ENCODE results near the gene EBF3. TPM values are rescaled to one million over a fixed set of nuclear protein-coding genes. Genes with fewer than 3 reads are reported as not detected.

The EBF3 gene
- total and polyA plus RNA-seq, 2 donors (not counting 3 experiments of a cell fraction or from before 2014, with no cell fraction given), result 0.92 to 2.7 TPM

DNA sequence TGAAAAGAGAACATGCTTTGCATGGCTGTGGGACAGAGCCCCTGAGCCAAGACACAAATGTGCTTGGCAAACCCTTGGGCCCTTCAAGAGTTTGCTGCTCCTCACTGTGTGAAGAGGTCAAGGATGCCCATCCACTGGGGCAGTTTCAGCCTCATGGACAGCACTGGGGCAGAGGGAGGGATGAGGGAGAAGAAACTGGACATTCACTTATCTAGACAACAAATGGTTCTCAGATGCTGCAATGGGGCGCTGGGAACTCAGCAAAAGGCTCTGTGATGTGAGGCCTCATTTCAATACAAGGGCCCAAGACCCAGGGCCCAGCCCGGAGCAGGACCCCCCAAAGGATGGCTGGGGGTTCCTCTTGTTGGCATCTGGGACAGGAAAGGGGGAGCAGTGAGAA lies 49.1 kb downstream of the EBF3 start:
- intact Hi-C loops (cut with micrococcal nuclease) (no loop called here), dilution Hi-C loops (cut with MboI; ENCODE audit: extremely low pct_ligation_motif_present, low sequenced_read_pairs) (no loop called here)
- Histone ChIP-seq H3K9me3 (replicated peaks; ENCODE audit: control insufficient read depth, insufficient read depth, low read length) (no peaks in the 10 kb centered on the region), H3K79me2 (ENCODE audit: control insufficient read depth, insufficient read depth, low read length) (no peaks in the 10 kb centered on the region), H3K36me3 (ENCODE audit: control insufficient read depth in 2 of 2, extremely low read depth in 1 of 2, insufficient read depth in 2 of 2, low read length in 2 of 2) (no peaks in the 10 kb centered on the region), H3K9ac (replicated peaks; ENCODE audit: extremely low read depth, insufficient read depth, low read length) (no peak overlapping the region), H3K4me3 (replicated peaks in 1 of 3; ENCODE audit: insufficient read depth in 1 of 3, low read depth in 1 of 3, low read length in 3 of 3) (no peak overlapping the region), H3K27me3 (ENCODE audit: control insufficient read depth in 2 of 2, insufficient read depth in 2 of 2, low read length in 2 of 2) (no peaks in the 10 kb centered on the region), H3K27ac (ENCODE audit: insufficient read depth, low read depth, low read length) (no peak overlapping the region), H4K20me1 (replicated peaks; ENCODE audit: control insufficient read depth, extremely low read depth, insufficient read depth, low read length) (no peaks in the 10 kb centered on the region), H3K4me1 (ENCODE audit: control insufficient read depth, extremely low read depth, insufficient read depth, low read length) (no peaks in the 10 kb centered on the region), H3K4me2 (ENCODE audit: insufficient read depth, low read length) (no peak overlapping the region), H2AFZ (ENCODE audit: low read depth, low read length) (no peak overlapping the region), H3K9me1 (replicated peaks; ENCODE audit: control insufficient read depth, extremely low read depth, insufficient read depth, low read length) (no peaks in the 10 kb centered on the region)
- BruUV-seq (replicated peaks), result no TSS peak
- FAIRE-seq (no peak), DNase-seq (ENCODE audit: low read depth, low spot score) (no peak)
- CTCF ChIA-PET, result no interaction called here
- POLR2A ChIA-PET, result no interaction called here
- TF ChIP-seq, protein P1, sequence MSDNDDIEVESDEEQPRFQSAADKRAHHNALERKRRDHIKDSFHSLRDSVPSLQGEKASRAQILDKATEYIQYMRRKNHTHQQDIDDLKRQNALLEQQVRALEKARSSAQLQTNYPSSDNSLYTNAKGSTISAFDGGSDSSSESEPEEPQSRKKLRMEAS (IDR thresholded peaks at IDR 0.05; ENCODE audit: insufficient read depth, insufficient read length), result no peak
- TF ChIP-seq MYC (IDR thresholded peaks at IDR 0.05; ENCODE audit: low read depth, low read length), result no peak

DNA sequence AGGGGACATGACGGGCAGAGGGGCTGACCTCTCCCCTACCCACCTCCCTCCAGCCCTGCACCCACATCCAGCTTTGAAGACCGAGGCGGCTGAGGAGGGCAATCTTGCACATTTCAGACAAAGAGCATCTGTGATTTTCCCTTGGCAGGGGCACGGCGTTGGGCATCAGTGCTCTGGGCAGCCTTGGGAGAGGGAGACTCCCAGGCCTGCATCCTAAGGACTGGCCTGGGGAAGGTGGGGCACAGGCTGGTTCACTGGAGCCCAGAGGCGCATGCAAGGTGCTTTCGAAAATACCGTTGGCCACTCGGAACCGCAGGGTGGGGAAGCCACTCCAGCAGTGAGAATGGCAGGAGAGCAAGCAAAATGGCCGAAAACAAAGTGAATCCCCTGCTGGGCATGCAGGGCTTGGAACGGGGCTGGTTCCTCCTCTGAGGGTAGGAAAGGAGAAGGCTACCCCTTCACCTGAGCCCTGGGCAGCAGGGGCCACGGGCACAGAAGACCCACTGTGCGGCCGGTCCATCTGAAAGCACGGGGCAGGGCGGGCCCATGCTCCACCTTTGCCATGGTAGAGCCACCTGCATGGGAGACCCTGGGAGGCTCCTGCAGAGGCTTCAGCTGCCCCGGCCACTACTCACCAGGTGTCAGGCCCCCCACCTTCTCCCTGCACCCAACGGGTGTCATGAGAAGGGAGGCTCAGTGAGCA lies 49.8 kb downstream of the EBF3 start:
- dilution Hi-C loops (cut with MboI; ENCODE audit: extremely low pct_ligation_motif_present, low sequenced_read_pairs) (no loop called here), intact Hi-C loops (cut with micrococcal nuclease) (no loop called here)
- no TSS peak for BruUV-seq (replicated peaks)
- Histone ChIP-seq H3K27me3 (ENCODE audit: control insufficient read depth in 2 of 2, insufficient read depth in 2 of 2, low read length in 2 of 2) (no peaks in the 10 kb centered on the region), H3K9ac (replicated peaks; ENCODE audit: extremely low read depth, insufficient read depth, low read length) (no peak overlapping the region), H3K4me3 (replicated peaks in 1 of 3; ENCODE audit: insufficient read depth in 1 of 3, low read depth in 1 of 3, low read length in 3 of 3) (no peak overlapping the region), H3K4me1 (ENCODE audit: control insufficient read depth, extremely low read depth, insufficient read depth, low read length) (no peaks in the 10 kb centered on the region), H3K9me1 (replicated peaks; ENCODE audit: control insufficient read depth, extremely low read depth, insufficient read depth, low read length) (no peaks in the 10 kb centered on the region), H2AFZ (ENCODE audit: low read depth, low read length) (no peak overlapping the region), H3K9me3 (replicated peaks; ENCODE audit: control insufficient read depth, insufficient read depth, low read length) (no peaks in the 10 kb centered on the region), H3K4me2 (ENCODE audit: insufficient read depth, low read length) (no peak overlapping the region), H3K27ac (ENCODE audit: insufficient read depth, low read depth, low read length) (no peak overlapping the region), H3K79me2 (ENCODE audit: control insufficient read depth, insufficient read depth, low read length) (no peaks in the 10 kb centered on the region), H4K20me1 (replicated peaks; ENCODE audit: control insufficient read depth, extremely low read depth, insufficient read depth, low read length) (no peaks in the 10 kb centered on the region), H3K36me3 (ENCODE audit: control insufficient read depth in 2 of 2, extremely low read depth in 1 of 2, insufficient read depth in 2 of 2, low read length in 2 of 2) (no peaks in the 10 kb centered on the region)
- TF ChIP-seq JUN (IDR thresholded peaks at IDR 0.05; ENCODE audit: borderline replicate concordance, insufficient read depth, insufficient read length, low read depth) (no peak), FOS (IDR thresholded peaks at IDR 0.05; ENCODE audit: borderline replicate concordance, insufficient read depth, low read length) (no peak), MYC (IDR thresholded peaks at IDR 0.05; ENCODE audit: low read depth, low read length) (no peak), POLR2A (IDR thresholded peaks at IDR 0.05; ENCODE audit: low read depth, low read length) (no peak), POLR2AphosphoS5 (IDR thresholded peaks at IDR 0.05; ENCODE audit: insufficient read depth, low read depth, low read length) (no peak), EZH2 (IDR thresholded peaks at IDR 0.05; ENCODE audit: borderline replicate concordance, low read depth, low read length, severe bottlenecking) (no peak), GATA2 (IDR thresholded peaks at IDR 0.05; ENCODE audit: insufficient read depth, insufficient read length, low read depth, low read length) (no peak)
- TF ChIP-seq, protein P1 (IDR thresholded peaks at IDR 0.05; ENCODE audit: insufficient read depth, insufficient read length), result no peak
- TF ChIP-seq, protein P2, sequence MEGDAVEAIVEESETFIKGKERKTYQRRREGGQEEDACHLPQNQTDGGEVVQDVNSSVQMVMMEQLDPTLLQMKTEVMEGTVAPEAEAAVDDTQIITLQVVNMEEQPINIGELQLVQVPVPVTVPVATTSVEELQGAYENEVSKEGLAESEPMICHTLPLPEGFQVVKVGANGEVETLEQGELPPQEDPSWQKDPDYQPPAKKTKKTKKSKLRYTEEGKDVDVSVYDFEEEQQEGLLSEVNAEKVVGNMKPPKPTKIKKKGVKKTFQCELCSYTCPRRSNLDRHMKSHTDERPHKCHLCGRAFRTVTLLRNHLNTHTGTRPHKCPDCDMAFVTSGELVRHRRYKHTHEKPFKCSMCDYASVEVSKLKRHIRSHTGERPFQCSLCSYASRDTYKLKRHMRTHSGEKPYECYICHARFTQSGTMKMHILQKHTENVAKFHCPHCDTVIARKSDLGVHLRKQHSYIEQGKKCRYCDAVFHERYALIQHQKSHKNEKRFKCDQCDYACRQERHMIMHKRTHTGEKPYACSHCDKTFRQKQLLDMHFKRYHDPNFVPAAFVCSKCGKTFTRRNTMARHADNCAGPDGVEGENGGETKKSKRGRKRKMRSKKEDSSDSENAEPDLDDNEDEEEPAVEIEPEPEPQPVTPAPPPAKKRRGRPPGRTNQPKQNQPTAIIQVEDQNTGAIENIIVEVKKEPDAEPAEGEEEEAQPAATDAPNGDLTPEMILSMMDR (IDR thresholded peaks at IDR 0.05; ENCODE audit: extremely low read depth in 1 of 2, insufficient read depth in 1 of 2, low read depth in 1 of 2, low read length in 2 of 2), result no peak
- CTCF ChIA-PET, result no interaction called here
- no peak for FAIRE-seq
- POLR2A ChIA-PET, result no interaction called here
- no peak for DNase-seq (ENCODE audit: low read depth, low spot score)
